B cell (primary cell): ENCODE results near the gene SULT2B1. TPM values are rescaled to one million over a fixed set of nuclear protein-coding genes. Genes with fewer than 3 reads are reported as not detected.

Experiments
- ATAC-seq: fragments of 200-7000 bp; cut with Tn5 transposase; one replicate; pipeline ENCODE4 v1.10.0; 2021; ENCODE audit warnings: low read depth, mild to moderate bottlenecking, moderate number of reproducible peaks, moderate library complexity
- CTCF ChIA-PET: fragments of 350-600 bp; sonication (Branson Sonifier 250); formaldehyde crosslinking; loops from one replicate; lab custom pipeline; 2021; ENCODE audit warnings: antibody characterized with exemption, inconsistent platforms; lab: Charles Lee
- POLR2A ChIA-PET: fragments of 350-600 bp; sonication (Branson Sonifier 250); formaldehyde crosslinking; loops from one replicate; lab custom pipeline; 2021; ENCODE audit warnings: antibody characterized with exemption; lab: Charles Lee
- DNase-seq: peaks from one replicate; pipeline ENCODE4 v3.0.0; 2013
- H2AFZ ChIP-seq: 2 replicates; pipeline ENCODE4 v1.6.1; 2012; ENCODE audit warnings: mild to moderate bottlenecking, low read depth, low read length; ENCODE audit not compliant: insufficient read depth, poor library complexity, severe bottlenecking
- H3K27ac ChIP-seq, 2 donors: 1 replicate in 1 of 2; 2 replicates in 1 of 2; pipeline ENCODE4 v1.5.1; 2012 to 2013; ENCODE audit warnings: low read length in 2 of 2, mild to moderate bottlenecking in 2 of 2, moderate library complexity in 1 of 2
- H3K27me3 ChIP-seq, 4 experiments: fragments of 200-600 bp in 1 of 4; sonication (generic) in 1 of 4; replicated peaks in 1 of 4; 1 replicate in 2 of 4; 2 replicates in 2 of 4; pipeline versions ENCODE4 v1.6.1 to v1.7.0; 2013 to 2016; ENCODE audit warnings: low read length in 3 of 4, mild to moderate bottlenecking in 2 of 4, mixed read lengths in 1 of 4, moderate library complexity in 1 of 4; ENCODE audit not compliant: insufficient read depth in 4 of 4, control insufficient read depth in 3 of 4; ENCODE audit errors: control extremely low read depth in 1 of 4
- H3K36me3 ChIP-seq, 2 experiments: replicated peaks in 1 of 2; 1 replicate in 1 of 2; 2 replicates in 1 of 2; pipeline versions ENCODE4 v1.6.1 to v1.7.1; 2013; ENCODE audit warnings: low read length in 1 of 2; ENCODE audit not compliant: insufficient read depth in 2 of 2, control insufficient read depth in 1 of 2; ENCODE audit errors: control extremely low read depth in 1 of 2, extremely low read depth in 1 of 2
- H3K4me1 ChIP-seq, 2 donors: fragments of 200-600 bp in 1 of 2; sonication (generic) in 1 of 2; 1 replicate in 1 of 2; 2 replicates in 1 of 2; pipeline versions ENCODE4 v1.5.1 to v1.6.1; 2013 to 2017; ENCODE audit warnings: low read length in 2 of 2; ENCODE audit not compliant: control insufficient read depth in 2 of 2, insufficient read depth in 2 of 2
- H3K4me2 ChIP-seq: replicated peaks from 2 replicates; pipeline ENCODE3; 2012; ENCODE audit warnings: mild to moderate bottlenecking, low read depth, low read length; ENCODE audit not compliant: poor library complexity, severe bottlenecking
- H3K4me3 ChIP-seq, 5 experiments: fragments of 200-600 bp in 1 of 5; sonication (generic) in 1 of 5; 1 replicate in 3 of 5; 2 replicates in 2 of 5; pipeline versions ENCODE4 v1.5.1 to v1.7.0; 2011 to 2016; ENCODE audit warnings: low read length in 4 of 5, mild to moderate bottlenecking in 4 of 5, low read depth in 2 of 5, control low read depth in 1 of 5, moderate library complexity in 1 of 5; ENCODE audit not compliant: insufficient read depth in 1 of 5; ENCODE audit errors: control extremely low read depth in 1 of 5, extremely low read depth in 1 of 5
- H3K79me2 ChIP-seq: fragments of 200-600 bp; sonication (generic); one replicate; pipeline ENCODE4 v1.6.0; 2016; ENCODE audit warnings: low read length; ENCODE audit not compliant: control insufficient read depth, insufficient read depth
- H3K9ac ChIP-seq: fragments of 200-600 bp; sonication (generic); 2 replicates; pipeline ENCODE4 v1.6.1; 2017; ENCODE audit warnings: mild to moderate bottlenecking, low read length, moderate library complexity
- H3K9me3 ChIP-seq, 3 donors: one replicate each; pipeline versions ENCODE4 v1.6.1 to v1.7.1; 2013; ENCODE audit warnings: low read length in 2 of 3; ENCODE audit not compliant: control insufficient read depth in 2 of 3, insufficient read depth in 1 of 3; ENCODE audit errors: control extremely low read depth in 1 of 3
- H4K20me1 ChIP-seq: 2 replicates; pipeline ENCODE4 v1.6.0; 2012; ENCODE audit warnings: mild to moderate bottlenecking, low read length; ENCODE audit not compliant: insufficient read depth, control insufficient read depth, poor library complexity, severe bottlenecking
- H3K27ac Mint-ChIP-seq: one replicate; pipeline ENCODE4 v1.8.0; 2021; ENCODE audit warnings: mixed read lengths
- H3K27me3 Mint-ChIP-seq: one replicate; pipeline ENCODE4 v1.8.0; 2021; ENCODE audit warnings: mixed read lengths
- H3K4me1 Mint-ChIP-seq: one replicate; pipeline ENCODE4 v1.8.0; 2021; ENCODE audit warnings: mixed read lengths
- H3K4me3 Mint-ChIP-seq: one replicate; pipeline ENCODE4 v1.8.0; 2021; ENCODE audit warnings: mixed read lengths
- H3K9me3 Mint-ChIP-seq: one replicate; pipeline ENCODE4 v1.8.0; 2022; ENCODE audit warnings: mixed read lengths; ENCODE audit not compliant: insufficient read depth
- EZH2 ChIP-seq: IDR thresholded peaks from 2 replicates; pipeline ENCODE4 v1.6.1; 2012; ENCODE audit warnings: borderline replicate concordance, low read depth, mild to moderate bottlenecking, moderate library complexity, low read length; ENCODE audit not compliant: insufficient read depth, poor library complexity, severe bottlenecking
- WGBS: methylation state at CpG from one replicate; pipeline ENCODE4 v1.1.5; 2013; ENCODE audit warnings: missing lambda C conversion rate; ENCODE audit not compliant: insufficient coverage; 5-methylcytosine and 5-hydroxymethylcytosine counted together
- intact Hi-C: fragments of 100-400 bp; cut with micrococcal nuclease; formaldehyde crosslinking; loops from one replicate; pipeline ENCODE4 v1.10.0; 2022
- polyA plus RNA-seq: library from polyadenylated mRNA; depleted of rRNA; stranded (reverse); fragments of >200 nt; gene quantifications from 2 replicates; pipeline ENCODE4 v1.2.3, GENCODE V29; 2012
- total RNA-seq, 2 donors: library from RNA; stranded (reverse); fragments of 120-200 nt in 1 of 2; gene quantifications; 1 replicate in 1 of 2; 2 replicates in 1 of 2; pipeline versions ENCODE4 v1.2.3 to v1.2.4, GENCODE V29; 2013 to 2022
- TF ChIP-seq, protein P1 (sequence below): fragments of 200-600 bp; IDR thresholded peaks from one replicate; pipeline ENCODE4 v1.8.0; 2022; ENCODE audit warnings: antibody characterized with exemption, mild to moderate bottlenecking

Gene SULT2B1
- total and polyA plus RNA-seq, 2 donors (not counting 1 experiment from before 2014, with no cell fraction given): not detected

DNA sequence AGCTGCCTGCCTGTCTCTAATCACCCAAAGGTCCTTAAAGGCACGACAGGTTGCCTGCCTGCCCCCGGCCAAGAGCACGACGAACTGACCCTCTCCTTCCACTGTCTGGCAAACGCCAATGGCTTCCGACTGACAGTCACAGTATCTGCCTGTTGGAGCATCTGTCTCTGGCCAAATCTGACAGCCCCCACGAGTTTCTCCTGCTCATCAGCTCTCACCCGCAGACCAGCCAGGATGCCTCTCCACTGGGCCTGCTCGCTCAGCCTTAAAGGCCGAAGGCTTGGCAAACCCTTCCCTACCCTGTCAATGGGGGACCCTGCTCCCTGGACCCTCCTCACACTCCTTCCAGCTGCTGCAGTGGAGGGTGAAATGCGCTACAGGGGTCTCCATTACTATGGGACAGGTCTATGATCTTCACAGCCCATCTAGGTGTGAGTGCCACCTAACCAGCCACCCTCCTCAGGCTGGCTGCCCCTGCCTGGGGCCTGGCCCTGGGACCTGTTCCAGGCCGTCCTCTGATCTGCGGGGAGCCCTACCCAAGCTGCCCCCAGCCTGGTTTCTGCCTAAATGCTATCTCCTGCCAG is 62.0 kb downstream of the SULT2B1 start:
- POLR2A ChIA-PET: interaction anchor here (0.8 to 1.0 kb wide), 2 partner anchors 24 to 30 kb away, joined by 3 to 5 read pairs; partner anchors contain the start of gene DBP
- TF ChIP-seq, protein P1, sequence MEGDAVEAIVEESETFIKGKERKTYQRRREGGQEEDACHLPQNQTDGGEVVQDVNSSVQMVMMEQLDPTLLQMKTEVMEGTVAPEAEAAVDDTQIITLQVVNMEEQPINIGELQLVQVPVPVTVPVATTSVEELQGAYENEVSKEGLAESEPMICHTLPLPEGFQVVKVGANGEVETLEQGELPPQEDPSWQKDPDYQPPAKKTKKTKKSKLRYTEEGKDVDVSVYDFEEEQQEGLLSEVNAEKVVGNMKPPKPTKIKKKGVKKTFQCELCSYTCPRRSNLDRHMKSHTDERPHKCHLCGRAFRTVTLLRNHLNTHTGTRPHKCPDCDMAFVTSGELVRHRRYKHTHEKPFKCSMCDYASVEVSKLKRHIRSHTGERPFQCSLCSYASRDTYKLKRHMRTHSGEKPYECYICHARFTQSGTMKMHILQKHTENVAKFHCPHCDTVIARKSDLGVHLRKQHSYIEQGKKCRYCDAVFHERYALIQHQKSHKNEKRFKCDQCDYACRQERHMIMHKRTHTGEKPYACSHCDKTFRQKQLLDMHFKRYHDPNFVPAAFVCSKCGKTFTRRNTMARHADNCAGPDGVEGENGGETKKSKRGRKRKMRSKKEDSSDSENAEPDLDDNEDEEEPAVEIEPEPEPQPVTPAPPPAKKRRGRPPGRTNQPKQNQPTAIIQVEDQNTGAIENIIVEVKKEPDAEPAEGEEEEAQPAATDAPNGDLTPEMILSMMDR: no peak
- no peak for TF ChIP-seq EZH2
- no peak overlapping the region for H3K4me3 ChIP-seq
- H3K9ac ChIP-seq: no peak overlapping the region
- H3K27ac ChIP-seq: no peak overlapping the region
- peaks cover 41% of the 10 kb centered on the region for H4K20me1 ChIP-seq
- H3K79me2 ChIP-seq: peaks cover 17% of the 10 kb centered on the region
- H3K27me3 ChIP-seq: no peaks in the 10 kb centered on the region
- 93% methylated on average over 12 of the region's 13 CpGs for WGBS
- H3K4me1 ChIP-seq: peaks cover 11 to 23% of the 10 kb centered on the region in 2 donors
- H3K4me3 Mint-ChIP-seq: no peak overlapping the region
- DNase-seq (peak; percentile 39), ATAC-seq (no peak)
- H3K4me2 ChIP-seq: no peak overlapping the region
- no peaks in the 10 kb centered on the region for H3K9me3 ChIP-seq
- intact Hi-C loops: no loop called here
- H3K4me1 Mint-ChIP-seq: peaks cover 31% of the 10 kb centered on the region
- H3K36me3 ChIP-seq: peaks cover 0 to 35% of the 10 kb centered on the region in 2 experiments
- no peak overlapping the region for H2AFZ ChIP-seq
- no peaks in the 10 kb centered on the region for H3K27me3 Mint-ChIP-seq
- no peaks in the 10 kb centered on the region for H3K9me3 Mint-ChIP-seq
- peak overlapping the region; percentile 50 for H3K27ac Mint-ChIP-seq
- CTCF ChIA-PET: interaction anchor here (0.5 to 1.2 kb wide), 3 partner anchors 29 to 645 kb away, joined by 3 to 4 read pairs (median 3); no protein-coding TSS in a partner anchor
